Spleen (tissue), 11 donors: ENCODE measurements around the gene ACTN4. TPM values are rescaled to one million over a fixed set of nuclear protein-coding genes. Genes with fewer than 3 reads are reported as not detected.

Experiments used
- DNase-seq: peaks from one replicate; pipeline ENCODE4 v3.0.0-alpha.2; 2020
- H3K27ac ChIP-seq, 8 donors: fragments of 200-600 bp; sonication (generic) in 7 of 8; 1 replicate in 4 of 8; 2 replicates in 4 of 8; pipeline versions ENCODE4 v1.5.0 to v1.8.0; 2016 to 2021; ENCODE audit warnings: inconsistent platforms in 4 of 8, mild to moderate bottlenecking in 4 of 8, moderate library complexity in 1 of 8
- H3K27me3 ChIP-seq, 7 donors: fragments of 200-600 bp; sonication (generic) in 6 of 7; replicated peaks in 1 of 7; 1 replicate in 4 of 7; 2 replicates in 3 of 7; pipeline versions ENCODE4 v1.5.0 to v1.8.0; 2016 to 2021; ENCODE audit warnings: inconsistent platforms in 3 of 7, mild to moderate bottlenecking in 1 of 7
- H3K36me3 ChIP-seq, 6 donors: fragments of 200-600 bp; sonication (generic) in 5 of 6; 1 replicate in 4 of 6; 2 replicates in 2 of 6; pipeline versions ENCODE4 v1.5.0 to v1.8.0; 2016 to 2021; ENCODE audit warnings: inconsistent platforms in 2 of 6
- H3K4me1 ChIP-seq, 6 donors: fragments of 200-600 bp; sonication (generic) in 5 of 6; 1 replicate in 3 of 6; 2 replicates in 3 of 6; pipeline versions ENCODE4 v1.5.0 to v1.8.0; 2016 to 2021; ENCODE audit warnings: inconsistent platforms in 3 of 6
- H3K4me3 ChIP-seq, 8 donors: fragments of 200-600 bp; sonication (generic) in 7 of 8; 1 replicate in 4 of 8; 2 replicates in 4 of 8; pipeline versions ENCODE4 v1.5.0 to v1.8.0; 2016 to 2021; ENCODE audit warnings: inconsistent platforms in 4 of 8, mild to moderate bottlenecking in 4 of 8, moderate library complexity in 2 of 8
- H3K9me3 ChIP-seq, 8 donors: fragments of 200-600 bp; sonication (generic) in 7 of 8; 1 replicate in 4 of 8; 2 replicates in 4 of 8; pipeline versions ENCODE4 v1.5.0 to v1.8.0; 2016 to 2021; ENCODE audit warnings: inconsistent platforms in 4 of 8
- POLR2A ChIP-seq, 3 donors: fragments of 450-650 bp; IDR thresholded peaks; one replicate each; pipeline ENCODE4 v1.5.1; 2017; ENCODE audit warnings: antibody characterized with exemption in 3 of 3, mild to moderate bottlenecking in 1 of 3
- POLR2AphosphoS5 ChIP-seq, 3 donors: sonication (generic); formaldehyde crosslinking; IDR thresholded peaks; one replicate each; pipeline ENCODE4 v1.5.1; 2017; ENCODE audit warnings: antibody characterized with exemption in 3 of 3
- WGBS, 5 donors: extraction: QIAGEN DNeasy Blood & Tissue Kit in 3 of 5; methylation state at CpG; one replicate each; pipeline versions ENCODE4 v1.1.5 to v1.1.7; 2013 to 2018; 5-methylcytosine and 5-hydroxymethylcytosine counted together
- intact Hi-C: fragments of 100-400 bp; cut with DNase I; formaldehyde crosslinking; loops from one replicate; pipeline ENCODE4 v1.15.0; 2023; ENCODE audit warnings: low total_unique reads
- polyA plus RNA-seq, 3 donors: library from polyadenylated mRNA; stranded (reverse); fragments of 200-250 nt; gene quantifications; one replicate each; pipeline ENCODE4 v1.2.1, GENCODE V29; 2013
- total RNA-seq, 7 donors: library from RNA; depleted of rRNA in 3 of 7; stranded (reverse); fragments of >200 nt in 3 of 7; fragmentation: NEBNext Ultra II Directional in 4 of 7; extraction: Animal tissue kit (Norgen Biotek cat#: 25700) in 4 of 7; gene quantifications; one replicate each; pipeline versions ENCODE4 v1.1.0 to v1.2.1, GENCODE V29; 2016 to 2021
- TF ChIP-seq, protein P1 (sequence below), 11 experiments: fragments of 200-600 bp in 7 of 11; fragments of 450-650 bp in 4 of 11; sonication (generic) in 4 of 11; IDR thresholded peaks in 8 of 11; conservative IDR thresholded peaks in 3 of 11; 1 replicate in 7 of 11; 2 replicates in 4 of 11; pipeline versions ENCODE4 v1.4.0 to v1.8.0; 2016 to 2021; ENCODE audit warnings: antibody characterized with exemption in 11 of 11, inconsistent platforms in 4 of 11, mild to moderate bottlenecking in 1 of 11
- donor health status: healthy with polysubstance abuse.
- donor health status: DM: no; HTN: no; CAD: no; lungs with moderate emphysema.
- donor health status: DM: no; HTN: no; CAD: no.
- donor health status: Bipolar disorder and iron deficiency.
- donor health status: healthy.
- donor health status: DM: no; HTN: no; CAD: no.
- donor health status: DM: yes; HTN: yes; CAD: no.

ACTN4 gene
- total and polyA plus RNA-seq, 10 donors = 39.3 to 621 (median 408) TPM

- DNase-seq = no peak
- intact Hi-C loops = loop anchor here (10.0 kb wide), 1 partner anchor 46 kb away; no protein-coding TSS in a partner anchor
- Histone ChIP-seq H3K4me1 (peaks cover 74 to 100% (median 98%) of the 10 kb centered on the region in 6 donors), H3K27me3 (no peaks in the 10 kb centered on the region), H3K27ac (peak overlapping the region; percentile 35 to 94 (median 92)), H3K36me3 (peaks cover 0 to 58% (median 4%) of the 10 kb centered on the region in 6 donors), H3K4me3 (peak overlapping the region in 1 of 8 donors; percentile 4), H3K9me3 (no peaks in the 10 kb centered on the region)
- WGBS, 5 donors = 60 to 76% (median 65%) methylated on average over 14 to 15 of the region's 15 CpGs
- TF ChIP-seq, protein P1, sequence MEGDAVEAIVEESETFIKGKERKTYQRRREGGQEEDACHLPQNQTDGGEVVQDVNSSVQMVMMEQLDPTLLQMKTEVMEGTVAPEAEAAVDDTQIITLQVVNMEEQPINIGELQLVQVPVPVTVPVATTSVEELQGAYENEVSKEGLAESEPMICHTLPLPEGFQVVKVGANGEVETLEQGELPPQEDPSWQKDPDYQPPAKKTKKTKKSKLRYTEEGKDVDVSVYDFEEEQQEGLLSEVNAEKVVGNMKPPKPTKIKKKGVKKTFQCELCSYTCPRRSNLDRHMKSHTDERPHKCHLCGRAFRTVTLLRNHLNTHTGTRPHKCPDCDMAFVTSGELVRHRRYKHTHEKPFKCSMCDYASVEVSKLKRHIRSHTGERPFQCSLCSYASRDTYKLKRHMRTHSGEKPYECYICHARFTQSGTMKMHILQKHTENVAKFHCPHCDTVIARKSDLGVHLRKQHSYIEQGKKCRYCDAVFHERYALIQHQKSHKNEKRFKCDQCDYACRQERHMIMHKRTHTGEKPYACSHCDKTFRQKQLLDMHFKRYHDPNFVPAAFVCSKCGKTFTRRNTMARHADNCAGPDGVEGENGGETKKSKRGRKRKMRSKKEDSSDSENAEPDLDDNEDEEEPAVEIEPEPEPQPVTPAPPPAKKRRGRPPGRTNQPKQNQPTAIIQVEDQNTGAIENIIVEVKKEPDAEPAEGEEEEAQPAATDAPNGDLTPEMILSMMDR (IDR thresholded peaks at IDR 0.05 in 8 of 11, conservative IDR thresholded peaks at IDR 0.05 in 3 of 11) = no peak
- peak in 1 of 3 donors; percentile 26 for TF ChIP-seq POLR2AphosphoS5 (IDR thresholded peaks at IDR 0.05)
Measured at GRCh38 chr19:38658462-38659306, 11.2 kb downstream of the ACTN4 start.

- 83 to 92% (median 88%) methylated on average over 9 of the region's 9 CpGs for WGBS, 5 donors
- no peak for TF ChIP-seq POLR2A (IDR thresholded peaks at IDR 0.05)
- Histone ChIP-seq H3K27ac (peak overlapping the region in 7 of 8 donors; percentile 83 to 94 (median 93)), H3K4me3 (no peak overlapping the region), H3K4me1 (peaks cover 75 to 100% (median 99%) of the 10 kb centered on the region in 6 donors), H3K27me3 (no peaks in the 10 kb centered on the region), H3K36me3 (peaks cover 0 to 41% (median 4%) of the 10 kb centered on the region in 6 donors), H3K9me3 (no peaks in the 10 kb centered on the region)
- intact Hi-C loops = no loop called here
- DNase-seq = no peak
Measured at GRCh38 chr19:38660724-38661123, 13.3 kb downstream of the ACTN4 start.

GRCh38 chr19:38661136-38661535 is 13.7 kb downstream of the ACTN4 start:
- 67 to 80% (median 76%) methylated on average over 7 of the region's 7 CpGs for WGBS, 5 donors
- Histone ChIP-seq H3K27me3 (no peaks in the 10 kb centered on the region), H3K9me3 (no peaks in the 10 kb centered on the region), H3K27ac (peak overlapping the region; percentile 29 to 94 (median 92)), H3K4me3 (no peak overlapping the region), H3K36me3 (peaks cover 0 to 40% (median 4%) of the 10 kb centered on the region in 6 donors), H3K4me1 (peaks cover 73 to 100% (median 99%) of the 10 kb centered on the region in 6 donors)
- no peak for DNase-seq
- intact Hi-C loops = no loop called here
- TF ChIP-seq, protein P1 (IDR thresholded peaks at IDR 0.05 in 8 of 11, conservative IDR thresholded peaks at IDR 0.05 in 3 of 11) = no peak
- no peak for TF ChIP-seq POLR2AphosphoS5 (IDR thresholded peaks at IDR 0.05)
- no peak for TF ChIP-seq POLR2A (IDR thresholded peaks at IDR 0.05)

DNA sequence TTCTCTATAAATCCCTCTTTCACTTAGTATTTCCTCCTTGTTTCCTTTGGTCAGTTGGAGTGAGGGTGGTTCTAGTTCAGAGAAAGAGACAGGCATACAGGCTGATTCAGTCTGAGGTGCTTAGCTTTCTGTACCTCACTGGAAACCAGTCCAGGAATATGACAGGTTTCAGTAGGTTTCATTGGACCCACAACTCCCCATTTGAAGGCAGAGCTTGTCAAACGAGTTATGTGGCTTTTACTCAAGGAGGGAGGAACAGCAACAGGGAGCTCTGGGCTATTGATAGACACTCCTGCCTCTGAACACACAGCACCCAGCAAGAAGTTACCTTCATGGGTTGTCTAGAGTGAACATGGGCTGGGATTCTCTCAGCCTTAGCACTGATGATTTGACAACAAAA is 14.5 kb downstream of the ACTN4 start:
- Histone ChIP-seq H3K36me3 (peaks cover 0 to 31% (median 0%) of the 10 kb centered on the region in 6 donors), H3K4me3 (peak overlapping the region in 1 of 8 donors; percentile 4), H3K9me3 (no peaks in the 10 kb centered on the region), H3K4me1 (peaks cover 73 to 100% (median 99%) of the 10 kb centered on the region in 6 donors), H3K27ac (peak overlapping the region in 7 of 8 donors; percentile 82 to 94 (median 93)), H3K27me3 (no peaks in the 10 kb centered on the region)
- intact Hi-C loops = no loop called here
- WGBS, 5 donors = 9 to 39% (median 17%) methylated on average over 1 of the region's 1 CpG
- no peak for DNase-seq
- TF ChIP-seq, protein P1 (IDR thresholded peaks at IDR 0.05 in 8 of 11, conservative IDR thresholded peaks at IDR 0.05 in 3 of 11) = no peak
- no peak for TF ChIP-seq POLR2A (IDR thresholded peaks at IDR 0.05)
- no peak for TF ChIP-seq POLR2AphosphoS5 (IDR thresholded peaks at IDR 0.05)
